Transverse colon (tissue), 4 donors: ENCODE measurements around the gene GNA14. TPM values are rescaled to one million over a fixed set of nuclear protein-coding genes. Genes with fewer than 3 reads are reported as not detected.

ENCODE experiments used
- DNase-seq: peaks from one replicate; pipeline ENCODE4 v3.0.0-alpha.2; 2019
- H3K27ac ChIP-seq, 4 donors: fragments of 200-600 bp; sonication (generic); 2 replicates each; pipeline ENCODE4 v1.5.1; 2016 to 2018; ENCODE audit warnings: inconsistent platforms in 4 of 4
- H3K27me3 ChIP-seq: fragments of 200-600 bp; sonication (generic); 2 replicates; pipeline ENCODE4 v1.5.1; 2017; ENCODE audit warnings: inconsistent platforms
- H3K36me3 ChIP-seq, 4 donors: fragments of 200-600 bp; sonication (generic); 2 replicates each; pipeline ENCODE4 v1.5.1; 2017 to 2019; ENCODE audit warnings: inconsistent platforms in 4 of 4
- H3K4me1 ChIP-seq, 4 donors: fragments of 200-600 bp; sonication (generic); 2 replicates each; pipeline ENCODE4 v1.5.1; 2017 to 2020; ENCODE audit warnings: inconsistent platforms in 4 of 4
- H3K4me3 ChIP-seq, 4 donors: fragments of 200-600 bp; sonication (generic); 1 replicate in 1 of 4; 2 replicates in 3 of 4; pipeline versions ENCODE4 v1.5.1 to v1.6.1; 2017 to 2019; ENCODE audit warnings: inconsistent platforms in 4 of 4
- H3K9me3 ChIP-seq, 2 donors: fragments of 200-600 bp; sonication (generic); 2 replicates each; pipeline ENCODE4 v1.5.1; 2017 to 2019; ENCODE audit warnings: inconsistent platforms in 2 of 2
- EP300 ChIP-seq: sonication (generic); formaldehyde crosslinking; IDR thresholded peaks from one replicate; pipeline ENCODE4 v1.6.1; 2017; ENCODE audit warnings: antibody characterized with exemption, low read depth
- POLR2A ChIP-seq: fragments of 450-650 bp; IDR thresholded peaks from one replicate; pipeline ENCODE4 v1.6.1; 2016; ENCODE audit warnings: antibody characterized with exemption, mild to moderate bottlenecking, moderate library complexity
- POLR2AphosphoS5 ChIP-seq, 3 donors: sonication (generic); formaldehyde crosslinking; IDR thresholded peaks; one replicate each; pipeline ENCODE4 v1.6.1; 2016; ENCODE audit warnings: antibody characterized with exemption in 3 of 3
- WGBS, 2 donors: methylation state at CpG; one replicate each; pipeline ENCODE4 v1.1.5; 2018; ENCODE audit warnings: low coverage in 1 of 2; 5-methylcytosine and 5-hydroxymethylcytosine counted together
- in situ Hi-C, 4 donors: fragments of 200-750 bp; cut with MboI; loops; one replicate each; pipeline versions ENCODE4 v1.15.0 to v1.15.1; 2017; ENCODE audit warnings: low sequenced_read_pairs in 3 of 4, low pct_ligation_motif_present in 1 of 4, low pct_unique_long_range_greater_than_20kb in 1 of 4
- intact Hi-C: fragments of 100-400 bp; cut with DNase I; formaldehyde crosslinking; loops from one replicate; pipeline ENCODE4 v1.15.1; 2023; ENCODE audit warnings: low total_unique reads
- total RNA-seq, 4 donors: library from RNA; depleted of rRNA; stranded (reverse); fragments of >200 nt; gene quantifications; one replicate each; pipeline ENCODE4 v1.1.0, GENCODE V29; 2016
- TF ChIP-seq, protein P1 (sequence below), 5 experiments: fragments of 200-600 bp in 3 of 5; fragments of 450-650 bp in 2 of 5; sonication (generic) in 3 of 5; IDR thresholded peaks; 1 replicate in 2 of 5; 2 replicates in 3 of 5; pipeline ENCODE4 v1.5.1; 2016 to 2017; ENCODE audit warnings: antibody characterized with exemption in 5 of 5, inconsistent platforms in 3 of 5, mild to moderate bottlenecking in 2 of 5, moderate library complexity in 1 of 5

Gene GNA14
- total RNA-seq, 4 donors from 2014 or later: 9.4 to 64.9 (median 16.9) TPM

DNA sequence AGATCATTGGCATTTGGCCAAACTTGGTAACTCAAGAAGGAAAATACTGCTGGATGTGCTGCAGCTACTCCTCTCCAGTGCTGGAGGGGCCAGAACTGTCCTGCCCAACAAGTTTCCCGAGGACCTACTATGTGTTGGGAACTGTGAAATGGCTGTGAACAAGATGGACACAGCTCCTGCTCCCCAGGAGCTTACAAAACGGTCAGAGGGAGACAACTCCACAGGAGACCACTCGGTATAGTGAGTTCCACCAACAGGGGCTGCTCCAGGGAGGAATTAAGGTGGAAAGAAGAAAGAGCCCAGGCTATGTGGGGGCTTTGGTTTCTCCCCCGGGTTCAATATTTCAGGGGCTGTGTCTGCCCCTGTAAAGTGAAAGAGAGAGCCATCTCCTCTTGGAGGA is 78.8 kb downstream of the GNA14 start:
- Histone ChIP-seq H3K27me3 (no peaks in the 10 kb centered on the region), H3K36me3 (no peaks in the 10 kb centered on the region), H3K27ac (no peak overlapping the region), H3K9me3 (no peaks in the 10 kb centered on the region), H3K4me1 (no peaks in the 10 kb centered on the region), H3K4me3 (no peak overlapping the region)
- DNase-seq: no peak
- intact Hi-C loops: no loop called here
- TF ChIP-seq, protein P1, sequence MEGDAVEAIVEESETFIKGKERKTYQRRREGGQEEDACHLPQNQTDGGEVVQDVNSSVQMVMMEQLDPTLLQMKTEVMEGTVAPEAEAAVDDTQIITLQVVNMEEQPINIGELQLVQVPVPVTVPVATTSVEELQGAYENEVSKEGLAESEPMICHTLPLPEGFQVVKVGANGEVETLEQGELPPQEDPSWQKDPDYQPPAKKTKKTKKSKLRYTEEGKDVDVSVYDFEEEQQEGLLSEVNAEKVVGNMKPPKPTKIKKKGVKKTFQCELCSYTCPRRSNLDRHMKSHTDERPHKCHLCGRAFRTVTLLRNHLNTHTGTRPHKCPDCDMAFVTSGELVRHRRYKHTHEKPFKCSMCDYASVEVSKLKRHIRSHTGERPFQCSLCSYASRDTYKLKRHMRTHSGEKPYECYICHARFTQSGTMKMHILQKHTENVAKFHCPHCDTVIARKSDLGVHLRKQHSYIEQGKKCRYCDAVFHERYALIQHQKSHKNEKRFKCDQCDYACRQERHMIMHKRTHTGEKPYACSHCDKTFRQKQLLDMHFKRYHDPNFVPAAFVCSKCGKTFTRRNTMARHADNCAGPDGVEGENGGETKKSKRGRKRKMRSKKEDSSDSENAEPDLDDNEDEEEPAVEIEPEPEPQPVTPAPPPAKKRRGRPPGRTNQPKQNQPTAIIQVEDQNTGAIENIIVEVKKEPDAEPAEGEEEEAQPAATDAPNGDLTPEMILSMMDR (IDR thresholded peaks at IDR 0.05): no peak
- TF ChIP-seq POLR2AphosphoS5 (IDR thresholded peaks at IDR 0.05) (no peak), POLR2A (no peak), EP300 (no peak)
- in situ Hi-C loops: no loop called here
- WGBS, 2 donors: 73 to 78% methylated on average over 2 to 4 of the region's 4 CpGs

GRCh38 chr9:77563174-77563573 is 84.9 kb downstream of the GNA14 start:
- Histone ChIP-seq H3K27me3 (no peaks in the 10 kb centered on the region), H3K36me3 (no peaks in the 10 kb centered on the region), H3K27ac (no peak overlapping the region), H3K4me1 (no peaks in the 10 kb centered on the region), H3K9me3 (no peaks in the 10 kb centered on the region), H3K4me3 (no peak overlapping the region)
- intact Hi-C loops: no loop called here
- in situ Hi-C loops: no loop called here
- WGBS, 2 donors: 31 to 52% methylated on average over 1 of the region's 1 CpG
- DNase-seq: no peak
- TF ChIP-seq POLR2A (no peak), POLR2AphosphoS5 (IDR thresholded peaks at IDR 0.05) (no peak), EP300 (no peak)
- TF ChIP-seq, protein P1 (IDR thresholded peaks at IDR 0.05): no peak

DNA sequence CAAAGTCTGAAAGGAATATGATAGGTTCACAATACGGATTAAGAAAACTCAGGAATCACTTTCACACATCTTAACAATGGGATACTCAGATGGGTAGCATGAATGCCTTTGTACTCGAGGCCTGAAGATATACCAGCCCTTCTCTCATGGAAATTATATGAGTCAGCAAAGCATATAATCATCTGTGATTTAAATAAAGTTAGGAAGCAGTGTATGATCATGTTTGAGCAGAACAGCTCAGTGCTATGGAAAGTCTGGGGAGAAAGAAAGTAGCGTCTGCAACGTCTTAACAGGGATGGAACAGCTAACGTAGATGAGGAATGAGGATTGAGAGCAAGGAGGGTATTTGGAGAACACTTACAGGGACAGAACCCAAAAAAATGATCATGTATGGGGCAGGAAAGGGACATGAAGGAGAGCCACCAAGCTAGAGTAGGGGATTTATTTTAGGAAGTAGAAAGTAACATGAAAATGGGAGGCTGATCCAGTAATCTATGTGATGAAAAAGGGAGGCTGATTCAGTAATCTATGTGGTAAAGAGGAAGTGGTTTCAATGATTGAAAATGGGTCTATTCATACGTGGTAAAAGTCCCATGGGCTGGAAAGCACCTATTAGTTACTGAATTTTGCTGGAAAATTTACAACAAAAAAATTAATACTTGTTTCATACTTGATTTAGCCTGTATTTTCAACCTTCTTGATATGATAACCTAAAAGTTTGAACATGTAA is 85.9 kb downstream of the GNA14 start:
- H3K9me3 ChIP-seq: no peaks in the 10 kb centered on the region
- H3K4me1 ChIP-seq: no peaks in the 10 kb centered on the region
- no peak overlapping the region for H3K27ac ChIP-seq
- in situ Hi-C loops: no loop called here
- no peak for DNase-seq
- TF ChIP-seq POLR2AphosphoS5 (IDR thresholded peaks at IDR 0.05) (no peak), POLR2A (no peak), EP300 (no peak)
- TF ChIP-seq, protein P1 (IDR thresholded peaks at IDR 0.05): no peak
- WGBS, 2 donors: 78 to 83% methylated on average over 5 to 6 of the region's 6 CpGs
- no peaks in the 10 kb centered on the region for H3K27me3 ChIP-seq
- H3K4me3 ChIP-seq: no peak overlapping the region
- intact Hi-C loops: no loop called here
- no peaks in the 10 kb centered on the region for H3K36me3 ChIP-seq

DNA sequence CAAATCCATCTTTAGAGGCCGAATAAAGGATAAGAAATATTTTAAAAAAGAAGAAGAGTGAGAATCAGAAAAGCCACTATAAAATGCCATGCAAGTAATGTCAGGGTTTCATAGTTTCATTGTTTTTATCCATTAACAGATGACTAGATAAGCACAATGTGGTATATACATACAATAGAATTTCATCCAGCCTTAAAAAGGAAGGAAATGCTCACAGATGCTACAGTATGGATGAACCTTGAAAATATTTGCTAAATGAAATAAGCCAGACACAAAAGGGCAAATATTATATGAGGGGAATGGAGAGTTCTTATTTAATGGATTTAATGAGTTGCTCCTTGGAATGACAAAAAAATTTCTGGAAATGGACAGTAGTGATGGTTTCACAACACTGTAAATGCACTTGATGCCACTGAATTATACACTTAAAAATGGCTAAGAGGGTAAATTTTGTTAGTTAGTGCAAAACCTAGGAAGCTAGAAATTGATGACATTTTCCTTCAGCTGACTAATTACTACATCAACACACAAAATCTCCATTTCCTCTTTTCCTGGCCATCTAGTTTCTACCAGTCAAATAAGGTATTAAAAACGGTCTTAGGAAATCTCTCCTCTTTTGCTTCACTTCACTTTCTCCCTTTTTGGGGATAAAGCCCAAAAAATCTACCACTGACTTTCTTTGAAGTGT is 86.6 kb downstream of the GNA14 start:
- DNase-seq: no peak
- no peaks in the 10 kb centered on the region for H3K4me1 ChIP-seq
- intact Hi-C loops: no loop called here
- H3K27me3 ChIP-seq: no peaks in the 10 kb centered on the region
- no peaks in the 10 kb centered on the region for H3K36me3 ChIP-seq
- H3K4me3 ChIP-seq: no peak overlapping the region
- in situ Hi-C loops: no loop called here
- TF ChIP-seq POLR2AphosphoS5 (IDR thresholded peaks at IDR 0.05) (no peak), EP300 (no peak), POLR2A (no peak)
- TF ChIP-seq, protein P1 (IDR thresholded peaks at IDR 0.05): no peak
- no peaks in the 10 kb centered on the region for H3K9me3 ChIP-seq
- H3K27ac ChIP-seq: no peak overlapping the region
- WGBS, 2 donors: 72 to 79% methylated on average over 2 of the region's 2 CpGs
